Nephron progenitor cell (in vitro differentiated cells): Measurements from ENCODE around the gene CRYBB1.

Experiments
- DNase-seq: peaks from one replicate; pipeline ENCODE4 v3.0.0; 2021
- H3K27ac Mint-ChIP-seq: 2 replicates; pipeline ENCODE4 v1.8.0; 2021; ENCODE audit warnings: mild to moderate bottlenecking, moderate library complexity, mixed read lengths
- H3K27me3 Mint-ChIP-seq: 2 replicates; pipeline ENCODE4 v1.8.0; 2021; ENCODE audit warnings: mild to moderate bottlenecking, low read depth, mixed read lengths; ENCODE audit not compliant: poor library complexity
- H3K36me3 Mint-ChIP-seq: 2 replicates; pipeline ENCODE4 v1.8.0; 2021; ENCODE audit warnings: low read depth, mixed read lengths
- H3K4me1 Mint-ChIP-seq: 2 replicates; pipeline ENCODE4 v1.8.0; 2021; ENCODE audit warnings: mixed read lengths
- H3K4me3 Mint-ChIP-seq: 2 replicates; pipeline ENCODE4 v1.8.0; 2021; ENCODE audit warnings: mild to moderate bottlenecking, moderate library complexity, mixed read lengths
- H3K9me3 Mint-ChIP-seq: 2 replicates; pipeline ENCODE4 v1.8.0; 2021; ENCODE audit warnings: mild to moderate bottlenecking, moderate library complexity, mixed read lengths
- TF ChIP-seq, protein P1 (sequence below): fragments of 200-600 bp; sonication (generic); IDR thresholded peaks from 2 replicates; pipeline ENCODE4 v1.5.0; 2021; ENCODE audit warnings: antibody characterized with exemption

The CRYBB1 gene

DNA sequence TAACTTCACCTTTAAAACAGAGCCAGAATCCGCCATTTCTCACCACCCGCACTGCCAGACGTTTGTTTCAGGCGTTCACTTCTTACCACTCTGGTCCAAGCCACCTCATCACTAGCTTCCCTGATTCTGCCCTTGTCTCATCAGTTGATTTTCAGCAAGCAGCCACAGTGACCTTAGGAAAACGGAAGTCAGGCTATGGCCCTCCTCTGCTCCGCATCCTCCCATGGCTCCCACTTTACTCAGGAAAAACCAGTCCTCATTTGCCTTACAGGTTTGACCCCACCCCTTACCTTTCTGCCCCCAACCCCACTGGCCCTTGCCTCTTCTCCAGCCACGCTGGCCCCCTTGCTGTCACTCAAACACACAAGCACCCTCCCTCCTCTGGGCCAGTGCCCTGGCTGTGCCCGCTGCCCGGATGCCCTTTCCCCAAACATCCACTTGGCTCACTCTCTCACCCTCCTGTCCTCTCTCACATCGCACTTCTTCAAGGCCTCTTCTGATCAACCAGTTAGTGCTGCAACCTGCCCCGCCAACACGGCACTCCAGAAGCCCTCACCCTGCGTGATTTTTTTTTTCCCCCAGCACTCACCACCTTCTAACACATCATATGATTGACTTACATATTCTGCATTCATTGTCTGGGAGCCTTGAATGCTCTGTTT, 46.8 kb downstream of the CRYBB1 start:
- DNase-seq, result no peak
- H3K27ac Mint-ChIP-seq, result no peak overlapping the region
- TF ChIP-seq, protein P1, sequence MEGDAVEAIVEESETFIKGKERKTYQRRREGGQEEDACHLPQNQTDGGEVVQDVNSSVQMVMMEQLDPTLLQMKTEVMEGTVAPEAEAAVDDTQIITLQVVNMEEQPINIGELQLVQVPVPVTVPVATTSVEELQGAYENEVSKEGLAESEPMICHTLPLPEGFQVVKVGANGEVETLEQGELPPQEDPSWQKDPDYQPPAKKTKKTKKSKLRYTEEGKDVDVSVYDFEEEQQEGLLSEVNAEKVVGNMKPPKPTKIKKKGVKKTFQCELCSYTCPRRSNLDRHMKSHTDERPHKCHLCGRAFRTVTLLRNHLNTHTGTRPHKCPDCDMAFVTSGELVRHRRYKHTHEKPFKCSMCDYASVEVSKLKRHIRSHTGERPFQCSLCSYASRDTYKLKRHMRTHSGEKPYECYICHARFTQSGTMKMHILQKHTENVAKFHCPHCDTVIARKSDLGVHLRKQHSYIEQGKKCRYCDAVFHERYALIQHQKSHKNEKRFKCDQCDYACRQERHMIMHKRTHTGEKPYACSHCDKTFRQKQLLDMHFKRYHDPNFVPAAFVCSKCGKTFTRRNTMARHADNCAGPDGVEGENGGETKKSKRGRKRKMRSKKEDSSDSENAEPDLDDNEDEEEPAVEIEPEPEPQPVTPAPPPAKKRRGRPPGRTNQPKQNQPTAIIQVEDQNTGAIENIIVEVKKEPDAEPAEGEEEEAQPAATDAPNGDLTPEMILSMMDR, result no peak
- H3K27me3 Mint-ChIP-seq, result peaks cover 4% of the 10 kb centered on the region
- H3K4me3 Mint-ChIP-seq, result no peak overlapping the region
- peaks cover 42% of the 10 kb centered on the region for H3K4me1 Mint-ChIP-seq
- H3K9me3 Mint-ChIP-seq, result no peaks in the 10 kb centered on the region
- no peaks in the 10 kb centered on the region for H3K36me3 Mint-ChIP-seq

DNA sequence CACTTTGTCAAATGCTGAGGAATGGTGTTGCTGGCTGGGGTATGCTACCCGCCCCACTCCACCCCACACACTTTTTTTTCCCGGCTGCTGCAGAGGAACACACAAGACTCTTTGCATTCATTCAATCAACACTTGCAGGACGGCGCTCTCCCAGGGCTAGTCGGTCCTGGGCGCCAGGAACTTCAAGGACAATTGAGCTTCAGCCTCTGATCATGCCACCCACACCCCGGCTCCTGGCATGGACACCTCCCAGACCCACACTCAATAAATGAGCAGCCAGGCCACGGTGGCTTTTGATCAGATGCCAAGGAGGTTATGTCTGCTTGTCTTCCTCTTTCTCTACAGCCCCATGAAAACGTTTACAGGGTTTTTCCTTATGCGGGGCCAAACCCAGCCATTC, 47.7 kb downstream of the CRYBB1 start:
- Mint-ChIP-seq H3K4me1 (peaks cover 37% of the 10 kb centered on the region), H3K36me3 (no peaks in the 10 kb centered on the region), H3K27ac (peak overlapping the region; percentile 8), H3K27me3 (peaks cover 4% of the 10 kb centered on the region), H3K9me3 (no peaks in the 10 kb centered on the region), H3K4me3 (no peak overlapping the region)
- no peak for DNase-seq
- TF ChIP-seq, protein P1, result no peak

- peaks cover 30% of the 10 kb centered on the region for H3K4me1 Mint-ChIP-seq
- TF ChIP-seq, protein P1, result no peak
- H3K4me3 Mint-ChIP-seq, result peak overlapping the region; percentile 9
- H3K9me3 Mint-ChIP-seq, result no peaks in the 10 kb centered on the region
- DNase-seq, result peak; percentile 20
- no peaks in the 10 kb centered on the region for H3K36me3 Mint-ChIP-seq
- H3K27me3 Mint-ChIP-seq, result peaks cover 4% of the 10 kb centered on the region
- peak overlapping the region; percentile 68 for H3K27ac Mint-ChIP-seq
Measured at GRCh38 chr22:26568207-26568706, 49.6 kb downstream of the CRYBB1 start.

DNA sequence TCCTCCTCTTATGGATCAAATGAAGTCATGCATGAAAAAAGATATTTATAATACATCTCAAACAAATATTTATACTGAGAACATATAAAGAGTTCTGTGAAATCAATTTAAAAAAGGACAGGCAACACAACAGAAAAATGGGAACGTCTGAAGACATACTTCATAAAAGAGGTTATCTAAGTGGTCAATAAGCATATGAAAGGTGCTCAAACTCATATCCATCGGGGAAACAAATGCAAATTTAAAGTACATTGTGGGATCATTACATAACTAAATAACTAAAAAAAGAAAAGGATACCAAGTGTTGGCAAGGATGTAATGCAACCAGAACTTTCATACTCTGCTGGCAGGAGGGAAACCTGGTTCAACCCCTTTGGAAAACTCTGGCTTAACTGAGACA, 50.2 kb downstream of the CRYBB1 start:
- TF ChIP-seq, protein P1, result no peak
- Mint-ChIP-seq H3K9me3 (no peaks in the 10 kb centered on the region), H3K4me3 (no peak overlapping the region), H3K36me3 (no peaks in the 10 kb centered on the region), H3K4me1 (peaks cover 29% of the 10 kb centered on the region), H3K27ac (no peak overlapping the region), H3K27me3 (peaks cover 4% of the 10 kb centered on the region)
- no peak for DNase-seq

DNA sequence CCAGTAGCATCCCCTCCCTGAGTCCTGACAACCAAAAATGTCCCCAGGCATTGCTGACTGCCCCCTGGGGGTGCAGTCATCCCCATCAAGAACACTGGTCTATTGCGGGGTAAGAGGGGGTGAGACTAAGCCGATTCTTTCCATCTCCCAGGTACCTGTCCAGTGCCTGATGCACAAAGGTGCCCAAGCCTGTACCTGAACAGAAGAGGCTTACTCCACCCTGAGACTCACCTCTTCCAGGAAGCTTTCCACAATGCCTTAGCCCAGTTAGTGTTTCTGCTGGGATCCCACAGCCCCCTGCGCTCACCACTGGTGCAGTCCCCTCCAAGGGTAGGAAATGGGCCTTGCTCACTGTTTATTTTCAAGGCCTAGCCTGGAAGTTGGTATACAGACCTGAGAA, 50.8 kb downstream of the CRYBB1 start:
- Mint-ChIP-seq H3K36me3 (no peaks in the 10 kb centered on the region), H3K27ac (no peak overlapping the region), H3K4me3 (no peak overlapping the region), H3K27me3 (peaks cover 4% of the 10 kb centered on the region), H3K9me3 (no peaks in the 10 kb centered on the region), H3K4me1 (peaks cover 29% of the 10 kb centered on the region)
- DNase-seq, result no peak
- TF ChIP-seq, protein P1, result no peak

- Mint-ChIP-seq H3K27ac (no peak overlapping the region), H3K27me3 (no peaks in the 10 kb centered on the region), H3K4me1 (peaks cover 28% of the 10 kb centered on the region), H3K36me3 (no peaks in the 10 kb centered on the region), H3K9me3 (no peaks in the 10 kb centered on the region), H3K4me3 (no peak overlapping the region)
- DNase-seq, result no peak
- TF ChIP-seq, protein P1, result no peak
Measured at GRCh38 chr22:26565889-26566288, 51.9 kb downstream of the CRYBB1 start.
